GM12875 (cell line): Measurements from ENCODE around the gene UST.
"Not testable (repeated sequence)": the region's sequence is repeated elsewhere in the genome, so short reads cannot be mapped to it uniquely, and the experiment has no call there.

Source experiments
- H3K4me3 ChIP-seq: one replicate; pipeline ENCODE4 v1.5.1; 2011; ENCODE audit warnings: low read depth, low read length, control low read depth
- TF ChIP-seq, protein P1 (sequence below): IDR thresholded peaks from 2 replicates; pipeline ENCODE4 v1.5.1; 2011; ENCODE audit warnings: low read depth, mild to moderate bottlenecking, control low read depth, inconsistent platforms, low read length, moderate library complexity, borderline replicate concordance; ENCODE audit not compliant: insufficient read depth

The UST gene

GRCh38 chr6:148758492-148758891 lies 11.7 kb downstream of the UST start:
- H3K4me3 ChIP-seq: no peak overlapping the region
- TF ChIP-seq, protein P1, sequence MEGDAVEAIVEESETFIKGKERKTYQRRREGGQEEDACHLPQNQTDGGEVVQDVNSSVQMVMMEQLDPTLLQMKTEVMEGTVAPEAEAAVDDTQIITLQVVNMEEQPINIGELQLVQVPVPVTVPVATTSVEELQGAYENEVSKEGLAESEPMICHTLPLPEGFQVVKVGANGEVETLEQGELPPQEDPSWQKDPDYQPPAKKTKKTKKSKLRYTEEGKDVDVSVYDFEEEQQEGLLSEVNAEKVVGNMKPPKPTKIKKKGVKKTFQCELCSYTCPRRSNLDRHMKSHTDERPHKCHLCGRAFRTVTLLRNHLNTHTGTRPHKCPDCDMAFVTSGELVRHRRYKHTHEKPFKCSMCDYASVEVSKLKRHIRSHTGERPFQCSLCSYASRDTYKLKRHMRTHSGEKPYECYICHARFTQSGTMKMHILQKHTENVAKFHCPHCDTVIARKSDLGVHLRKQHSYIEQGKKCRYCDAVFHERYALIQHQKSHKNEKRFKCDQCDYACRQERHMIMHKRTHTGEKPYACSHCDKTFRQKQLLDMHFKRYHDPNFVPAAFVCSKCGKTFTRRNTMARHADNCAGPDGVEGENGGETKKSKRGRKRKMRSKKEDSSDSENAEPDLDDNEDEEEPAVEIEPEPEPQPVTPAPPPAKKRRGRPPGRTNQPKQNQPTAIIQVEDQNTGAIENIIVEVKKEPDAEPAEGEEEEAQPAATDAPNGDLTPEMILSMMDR: no peak

- no peak overlapping the region for H3K4me3 ChIP-seq
- TF ChIP-seq, protein P1: no peak
Measured at GRCh38 chr6:148760258-148760534, 13.4 kb downstream of the UST start.

- TF ChIP-seq, protein P1: no peak
- no peak overlapping the region for H3K4me3 ChIP-seq
Measured at GRCh38 chr6:148760568-148761526, 14.0 kb downstream of the UST start.

DNA sequence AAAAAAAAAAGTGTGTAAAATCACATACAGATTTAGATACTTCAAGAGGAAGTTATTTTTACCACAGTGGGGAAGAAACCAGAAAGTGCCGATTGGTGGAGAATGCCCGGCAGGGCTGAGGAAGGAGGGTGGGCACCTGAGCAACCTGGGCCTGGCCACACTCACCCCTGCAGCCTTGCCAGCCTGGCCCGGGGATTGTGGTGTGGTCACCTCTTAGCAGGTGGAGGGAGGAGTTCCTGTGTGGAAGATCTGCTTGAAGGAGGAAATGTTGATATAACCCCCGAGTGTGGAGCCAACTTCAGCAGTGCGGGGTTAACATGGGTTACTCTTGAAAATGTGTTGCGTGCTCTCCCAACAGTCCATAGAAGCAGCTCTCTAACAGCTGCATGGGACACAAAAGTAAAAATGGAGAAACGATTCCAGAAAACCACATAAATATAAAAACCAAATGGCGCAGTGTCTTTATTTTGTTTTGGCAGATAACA lies 14.7 kb downstream of the UST start:
- no peak overlapping the region for H3K4me3 ChIP-seq
- TF ChIP-seq, protein P1: no peak

DNA sequence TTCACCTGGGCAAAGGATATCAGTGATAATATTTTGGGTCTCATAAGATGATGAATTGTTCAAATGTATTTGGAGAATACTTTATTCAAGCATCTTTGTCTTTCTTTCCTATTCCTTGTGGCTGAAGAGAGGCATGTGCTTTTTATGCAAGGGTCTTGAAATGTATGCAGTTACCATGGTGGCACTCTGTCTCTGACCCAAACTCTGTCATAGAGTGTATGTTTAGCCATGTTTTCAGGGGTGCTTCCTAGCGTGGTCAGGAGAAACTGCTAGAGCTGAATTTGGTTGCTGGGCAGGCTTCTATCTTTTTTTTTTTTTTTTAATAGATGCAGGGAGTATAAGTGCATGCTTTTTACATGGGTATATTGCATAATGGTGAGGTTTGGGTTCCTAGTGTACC lies 15.4 kb downstream of the UST start:
- H3K4me3 ChIP-seq: no peak overlapping the region
- TF ChIP-seq, protein P1: no peak

DNA sequence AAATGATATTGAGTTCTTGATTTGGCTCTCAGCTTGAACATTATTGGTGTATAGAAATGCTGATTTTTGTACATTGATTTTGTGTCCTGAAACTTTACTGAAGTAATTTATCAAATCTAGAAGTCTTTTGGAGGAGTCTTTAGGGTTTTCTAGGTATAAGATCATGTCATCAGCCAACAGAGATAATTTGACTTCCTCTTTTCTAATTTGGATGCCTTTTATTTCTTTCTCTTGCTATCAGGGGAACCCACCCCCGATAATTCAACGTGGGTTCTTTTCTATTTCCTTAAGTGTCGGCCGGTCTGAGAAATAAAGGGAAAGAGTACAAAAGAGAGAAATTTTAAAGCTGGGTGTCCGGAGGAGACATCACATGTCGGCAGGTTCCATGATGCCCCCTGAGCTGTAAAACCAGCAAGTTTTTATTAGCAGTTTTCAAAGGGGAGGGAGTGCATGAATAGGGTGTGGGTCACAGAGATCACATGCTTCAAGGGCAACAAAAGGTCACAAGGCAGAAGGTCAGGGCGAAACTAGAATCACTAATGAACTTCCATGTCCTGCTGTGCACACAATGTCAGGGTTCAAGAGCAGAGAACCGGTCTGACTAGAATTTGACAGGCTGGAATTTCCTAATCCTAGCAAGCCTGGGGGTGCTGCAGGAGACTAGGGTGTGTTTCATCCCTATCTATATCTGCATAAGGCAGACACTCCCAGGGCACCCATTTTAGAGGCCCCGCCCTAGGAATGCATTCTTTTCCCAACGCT lies 17.6 kb downstream of the UST start:
- H3K4me3 ChIP-seq: not testable (repeated sequence)

DNA sequence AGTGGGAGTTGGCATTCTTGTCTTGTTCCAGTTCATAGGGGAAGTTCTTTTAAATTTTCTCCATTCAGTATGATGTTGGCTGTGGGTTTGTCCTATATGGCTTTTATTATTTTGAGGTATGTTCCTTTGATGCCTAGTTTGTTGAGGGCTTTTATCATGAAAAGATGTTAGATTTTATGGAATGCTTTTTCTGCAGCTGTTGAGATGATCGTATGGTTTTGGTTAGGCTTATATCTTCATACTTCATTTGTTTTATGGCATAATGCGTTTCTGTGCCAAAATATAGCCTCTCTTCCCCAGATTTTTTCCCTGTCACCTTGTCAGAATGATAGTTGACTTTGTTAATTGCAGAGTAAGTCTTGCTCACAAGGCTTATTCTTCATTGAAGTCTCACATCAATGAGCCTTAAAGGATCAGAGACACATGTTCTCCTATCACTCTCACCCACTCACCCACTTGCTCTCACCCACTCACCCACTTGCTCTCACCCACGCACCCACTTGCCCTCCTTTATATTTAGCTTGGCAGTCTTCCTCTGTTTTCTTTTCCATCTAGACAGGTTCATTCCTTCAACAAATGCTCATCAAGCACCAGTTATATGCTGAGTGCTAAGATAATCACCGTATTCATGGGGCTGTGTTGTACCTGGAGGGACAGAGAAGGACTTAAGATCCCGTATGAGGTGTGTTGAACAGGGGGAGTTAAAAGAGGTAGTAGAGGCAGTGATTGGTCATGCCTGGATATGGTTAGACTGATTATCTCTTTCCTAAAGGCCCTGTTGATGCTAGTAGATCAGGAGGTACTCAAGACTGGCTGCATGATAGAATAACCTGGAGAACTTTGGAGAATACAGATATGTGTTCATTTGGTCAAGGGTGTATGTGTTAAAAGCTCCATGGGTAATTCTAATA lies 19.3 kb downstream of the UST start:
- no peak overlapping the region for H3K4me3 ChIP-seq
- TF ChIP-seq, protein P1: no peak
